C4-2B (cell line): ENCODE results near the gene AUTS2.

ENCODE experiments used
- CTCF ChIP-seq: fragments of 450-650 bp; conservative IDR thresholded peaks from 2 replicates; pipeline ENCODE4 v1.5.1; 2017; ENCODE audit warnings: mild to moderate bottlenecking
- ZFX ChIP-seq: fragments of 450-650 bp; IDR thresholded peaks from 2 replicates; pipeline ENCODE4 v1.6.1; 2017

DNA sequence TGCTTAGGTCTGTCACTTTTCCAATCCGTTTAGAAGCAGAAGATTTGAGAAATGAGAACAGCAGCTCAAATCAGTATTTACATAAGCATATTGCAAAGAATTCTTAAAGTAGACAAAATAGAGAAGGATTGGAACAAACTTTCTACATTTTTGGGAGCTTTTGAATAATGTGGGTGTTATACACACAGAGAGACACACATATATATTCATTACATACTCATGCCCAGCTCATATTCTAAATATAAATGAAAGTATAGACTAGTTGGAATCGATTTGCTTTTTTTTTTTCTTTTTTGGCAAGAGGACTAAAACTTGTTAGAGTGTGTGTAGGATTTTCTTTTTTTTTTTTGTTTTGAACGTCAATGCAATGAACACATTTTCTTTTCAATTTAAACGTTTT, 538.9 kb downstream of the AUTS2 start:
- no peak for TF ChIP-seq CTCF
- TF ChIP-seq ZFX, result no peak
